Immature natural killer cell (primary cell): ENCODE measurements around the gene PRTFDC1. TPM values are rescaled to one million over a fixed set of nuclear protein-coding genes. Genes with fewer than 3 reads are reported as not detected.

ENCODE experiments used
- DNase-seq, 3 donors: peaks; one replicate each; pipeline ENCODE4 v3.0.0; 2022; ENCODE audit warnings: mixed read lengths in 1 of 3
- H3K27ac Mint-ChIP-seq, 6 donors: one replicate each; pipeline ENCODE4 v1.8.0; 2020; ENCODE audit warnings: mixed read lengths in 6 of 6, mild to moderate bottlenecking in 5 of 6, inconsistent platforms in 4 of 6, moderate library complexity in 3 of 6
- H3K27me3 Mint-ChIP-seq, 3 donors: one replicate each; pipeline ENCODE4 v1.8.0; 2020 to 2021; ENCODE audit warnings: low read depth in 3 of 3, mild to moderate bottlenecking in 3 of 3, mixed read lengths in 3 of 3, moderate library complexity in 3 of 3, inconsistent platforms in 1 of 3
- H3K36me3 Mint-ChIP-seq, 3 donors: one replicate each; pipeline ENCODE4 v1.8.0; 2020; ENCODE audit warnings: mixed read lengths in 3 of 3, inconsistent platforms in 2 of 3, mild to moderate bottlenecking in 2 of 3
- H3K4me1 Mint-ChIP-seq, 2 donors: one replicate each; pipeline ENCODE4 v1.8.0; 2020; ENCODE audit warnings: inconsistent platforms in 2 of 2, mild to moderate bottlenecking in 2 of 2, mixed read lengths in 2 of 2, moderate library complexity in 1 of 2
- H3K4me3 Mint-ChIP-seq, 5 donors: one replicate each; pipeline ENCODE4 v1.8.0; 2020; ENCODE audit warnings: mild to moderate bottlenecking in 5 of 5, mixed read lengths in 5 of 5, inconsistent platforms in 3 of 5, moderate library complexity in 3 of 5
- H3K9me3 Mint-ChIP-seq, 6 donors: one replicate each; pipeline ENCODE4 v1.8.0; 2020; ENCODE audit warnings: mild to moderate bottlenecking in 6 of 6, mixed read lengths in 6 of 6, inconsistent platforms in 4 of 6, moderate library complexity in 3 of 6
- polyA plus RNA-seq, 3 donors: library from polyadenylated mRNA; unstranded; fragments of 300-500 nt; fragmentation: Illumina TruSeq; gene quantifications; one replicate each; pipeline ENCODE4 v1.2.3, GENCODE V29; 2021

PRTFDC1 gene
- 1 to 10 TPM in 1 of 3 donors, under 1 TPM in 1, not detected in 1; 0.40 to 1.3 TPM for polyA plus RNA-seq

GRCh38 chr10:24952143-24952706 lies at the start of gene PRTFDC1:
Gene PRTFDC1, minus strand, starts transcription at chr10:24952606. Its CDS starts 31 bp downstream, at chr10:24952575.
- peak in 2 of 3 donors; percentile 32 to 34 for DNase-seq

DNA sequence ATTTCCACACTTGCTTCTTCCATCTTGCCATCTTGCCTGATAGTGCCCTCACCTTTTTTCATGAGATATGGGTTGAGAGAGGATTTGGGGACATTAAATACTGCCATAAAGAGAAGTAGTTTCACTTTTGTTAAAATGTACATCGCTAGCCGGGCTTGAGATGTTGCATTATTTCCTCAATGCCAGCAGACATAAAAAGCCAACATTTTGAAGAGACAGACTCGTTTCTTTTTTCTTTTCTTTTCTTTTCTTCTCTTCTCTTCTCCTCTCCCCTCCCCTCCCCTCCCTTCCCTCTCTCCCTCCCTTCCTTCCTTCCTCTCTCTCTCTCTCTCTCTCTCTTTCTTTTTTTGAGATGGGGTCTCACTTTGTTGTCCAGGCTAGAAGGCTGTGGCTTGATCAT lies 45.6 kb upstream of the PRTFDC1 start:
- no peak overlapping the region for H3K4me3 Mint-ChIP-seq
- H3K27me3 Mint-ChIP-seq = peaks cover 0 to 10% (median 4%) of the 10 kb centered on the region in 3 donors
- DNase-seq = no peak
- peaks cover 0 to 4% (median 0%) of the 10 kb centered on the region in 6 donors for H3K9me3 Mint-ChIP-seq
- H3K27ac Mint-ChIP-seq = no peak overlapping the region
- no peaks in the 10 kb centered on the region for H3K4me1 Mint-ChIP-seq
- H3K36me3 Mint-ChIP-seq = no peaks in the 10 kb centered on the region

More at GRCh38 chr10:24952143-24952706, at the start of gene PRTFDC1:
- H3K9me3 Mint-ChIP-seq = no peaks in the 10 kb centered on the region
- H3K4me3 Mint-ChIP-seq = peak within 1 kb of the TSS; percentile 80 to 87 (median 86)
- H3K4me1 Mint-ChIP-seq = peaks cover 11 to 16% of the 10 kb centered on the region in 2 donors
- peak within 1 kb of the TSS; percentile 9 to 81 (median 54) for H3K27ac Mint-ChIP-seq
- H3K36me3 Mint-ChIP-seq = peaks cover 0 to 3% (median 0%) of the 10 kb centered on the region in 3 donors
- peaks cover 0 to 5% (median 1%) of the 10 kb centered on the region in 3 donors for H3K27me3 Mint-ChIP-seq

DNA sequence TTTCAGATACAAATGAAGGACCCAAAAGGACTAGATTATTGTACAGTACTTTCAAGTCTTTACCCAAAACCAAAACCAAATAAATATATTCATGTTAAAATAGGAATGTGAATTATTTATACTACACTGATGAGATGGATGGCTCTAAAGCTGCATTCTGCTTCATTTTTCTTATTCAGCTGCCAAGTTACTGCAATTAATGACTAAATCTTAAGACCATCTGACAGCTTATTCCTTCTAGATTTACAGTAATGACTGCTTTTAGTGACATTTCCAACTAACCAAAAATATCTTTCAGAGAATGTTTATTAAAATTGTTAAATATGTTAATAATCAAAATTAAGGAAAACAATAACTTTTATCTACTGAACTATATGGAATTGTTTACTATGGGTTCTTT lies 42.7 kb upstream of the PRTFDC1 start:
- no peak overlapping the region for H3K4me3 Mint-ChIP-seq

DNA sequence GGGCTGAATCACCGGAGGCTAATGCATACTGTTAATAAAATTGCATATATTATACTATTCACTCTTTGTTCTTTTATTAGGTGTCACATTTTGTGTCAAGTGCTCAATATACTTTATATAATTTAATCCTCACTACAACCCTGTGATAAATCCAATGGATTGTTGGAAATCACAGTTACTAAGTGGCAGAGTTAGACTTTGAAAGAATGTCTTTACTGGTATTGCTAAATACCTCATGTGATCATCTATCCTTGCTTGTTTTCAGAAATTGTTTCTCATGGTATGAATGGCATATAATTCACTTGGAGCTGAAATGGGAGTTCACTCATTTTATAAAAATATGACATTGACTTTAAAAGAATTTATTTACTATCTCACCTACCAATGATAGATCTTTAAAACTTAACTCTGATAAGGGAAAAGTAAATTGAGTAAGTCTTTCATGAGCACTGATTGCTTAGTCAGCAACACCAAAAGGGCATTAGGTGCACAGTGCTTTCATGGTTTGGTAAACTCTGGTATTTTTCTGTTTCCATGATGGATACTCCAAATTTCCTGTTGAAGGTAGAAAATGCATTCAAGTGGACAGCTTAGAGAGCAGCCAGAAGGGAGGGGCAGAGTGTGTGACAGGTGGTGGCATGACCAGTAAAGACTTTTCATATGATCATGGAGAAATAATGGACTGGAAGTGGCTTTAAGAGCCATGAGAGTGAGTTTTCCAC lies 41.0 kb upstream of the PRTFDC1 start:
- no peak for DNase-seq
- no peak overlapping the region for H3K4me3 Mint-ChIP-seq

More for the DNA sequence above, 42.7 kb upstream of the PRTFDC1 start:
- Mint-ChIP-seq H3K4me1 (no peaks in the 10 kb centered on the region), H3K27me3 (peaks cover 0 to 7% (median 5%) of the 10 kb centered on the region in 3 donors), H3K36me3 (no peaks in the 10 kb centered on the region), H3K27ac (no peak overlapping the region), H3K9me3 (no peaks in the 10 kb centered on the region)
- no peak for DNase-seq

GRCh38 chr10:24992512-24993133 lies 40.2 kb upstream of the PRTFDC1 start:
- Mint-ChIP-seq H3K36me3 (no peaks in the 10 kb centered on the region), H3K4me3 (no peak overlapping the region), H3K9me3 (no peaks in the 10 kb centered on the region), H3K27me3 (peaks cover 0 to 9% (median 0%) of the 10 kb centered on the region in 3 donors), H3K4me1 (no peaks in the 10 kb centered on the region), H3K27ac (no peak overlapping the region)
- no peak for DNase-seq

More for the DNA sequence above, 41.0 kb upstream of the PRTFDC1 start:
- Mint-ChIP-seq H3K9me3 (no peaks in the 10 kb centered on the region), H3K27me3 (peaks cover 0 to 9% (median 0%) of the 10 kb centered on the region in 3 donors), H3K36me3 (no peaks in the 10 kb centered on the region), H3K27ac (no peak overlapping the region), H3K4me1 (no peaks in the 10 kb centered on the region)

GRCh38 chr10:24991298-24991697 lies 38.9 kb upstream of the PRTFDC1 start:
- H3K9me3 Mint-ChIP-seq = no peaks in the 10 kb centered on the region
- no peak overlapping the region for H3K27ac Mint-ChIP-seq
- H3K4me3 Mint-ChIP-seq = no peak overlapping the region
- peaks cover 0 to 7% (median 0%) of the 10 kb centered on the region in 3 donors for H3K27me3 Mint-ChIP-seq
- no peak for DNase-seq
- H3K36me3 Mint-ChIP-seq = no peaks in the 10 kb centered on the region
- no peaks in the 10 kb centered on the region for H3K4me1 Mint-ChIP-seq

GRCh38 chr10:24989867-24990266 lies 37.5 kb upstream of the PRTFDC1 start:
- Mint-ChIP-seq H3K4me1 (no peaks in the 10 kb centered on the region), H3K27ac (no peak overlapping the region), H3K4me3 (no peak overlapping the region), H3K9me3 (no peaks in the 10 kb centered on the region), H3K27me3 (peaks cover 0 to 7% (median 0%) of the 10 kb centered on the region in 3 donors), H3K36me3 (no peaks in the 10 kb centered on the region)
- DNase-seq = no peak

- no peaks in the 10 kb centered on the region for H3K36me3 Mint-ChIP-seq
- no peak overlapping the region for H3K4me3 Mint-ChIP-seq
- H3K9me3 Mint-ChIP-seq = no peaks in the 10 kb centered on the region
- no peaks in the 10 kb centered on the region for H3K4me1 Mint-ChIP-seq
- H3K27me3 Mint-ChIP-seq = peaks cover 0 to 6% (median 0%) of the 10 kb centered on the region in 3 donors
- DNase-seq = no peak
- peak overlapping the region in 1 of 6 donors; percentile 62 for H3K27ac Mint-ChIP-seq
Measured at GRCh38 chr10:24988831-24989640, 36.6 kb upstream of the PRTFDC1 start.

DNA sequence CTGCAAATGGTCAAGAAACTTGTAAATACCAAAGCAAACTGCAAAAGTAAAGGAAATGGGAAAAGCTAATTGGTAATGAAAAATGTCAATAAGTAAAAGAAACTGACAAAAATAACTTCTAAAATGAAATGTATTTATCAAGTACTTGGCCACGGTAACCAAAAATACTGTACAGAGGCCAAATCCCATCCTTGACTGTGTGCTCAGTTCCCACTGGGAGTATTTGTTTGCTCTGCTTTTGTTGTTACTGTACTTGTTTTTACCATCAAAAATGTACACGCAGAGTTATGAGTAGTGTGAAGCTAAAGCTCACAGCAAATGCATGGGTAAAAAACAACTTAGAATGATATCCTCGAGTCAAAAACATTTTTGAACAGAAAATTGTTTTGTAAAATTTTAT lies 32.5 kb upstream of the PRTFDC1 start:
- H3K9me3 Mint-ChIP-seq = no peaks in the 10 kb centered on the region
- H3K4me1 Mint-ChIP-seq = no peaks in the 10 kb centered on the region
- peaks cover 0 to 4% (median 3%) of the 10 kb centered on the region in 3 donors for H3K27me3 Mint-ChIP-seq
- H3K36me3 Mint-ChIP-seq = peaks cover 0 to 6% (median 4%) of the 10 kb centered on the region in 3 donors
- H3K4me3 Mint-ChIP-seq = no peak overlapping the region
- no peak overlapping the region for H3K27ac Mint-ChIP-seq
- no peak for DNase-seq

- H3K27me3 Mint-ChIP-seq = peaks cover 0 to 3% (median 2%) of the 10 kb centered on the region in 3 donors
- H3K9me3 Mint-ChIP-seq = no peaks in the 10 kb centered on the region
- H3K27ac Mint-ChIP-seq = no peak overlapping the region
- H3K4me3 Mint-ChIP-seq = no peak overlapping the region
- DNase-seq = no peak
- no peaks in the 10 kb centered on the region for H3K4me1 Mint-ChIP-seq
- H3K36me3 Mint-ChIP-seq = peaks cover 0 to 6% (median 5%) of the 10 kb centered on the region in 3 donors
Measured at GRCh38 chr10:24983946-24984345, 31.5 kb upstream of the PRTFDC1 start.

- Mint-ChIP-seq H3K27ac (no peak overlapping the region), H3K9me3 (no peaks in the 10 kb centered on the region), H3K36me3 (peaks cover 0 to 6% (median 5%) of the 10 kb centered on the region in 3 donors), H3K27me3 (peaks cover 0 to 5% (median 2%) of the 10 kb centered on the region in 3 donors), H3K4me1 (no peaks in the 10 kb centered on the region), H3K4me3 (no peak overlapping the region)
- DNase-seq = no peak
Measured at GRCh38 chr10:24983130-24983529, 30.7 kb upstream of the PRTFDC1 start.

DNA sequence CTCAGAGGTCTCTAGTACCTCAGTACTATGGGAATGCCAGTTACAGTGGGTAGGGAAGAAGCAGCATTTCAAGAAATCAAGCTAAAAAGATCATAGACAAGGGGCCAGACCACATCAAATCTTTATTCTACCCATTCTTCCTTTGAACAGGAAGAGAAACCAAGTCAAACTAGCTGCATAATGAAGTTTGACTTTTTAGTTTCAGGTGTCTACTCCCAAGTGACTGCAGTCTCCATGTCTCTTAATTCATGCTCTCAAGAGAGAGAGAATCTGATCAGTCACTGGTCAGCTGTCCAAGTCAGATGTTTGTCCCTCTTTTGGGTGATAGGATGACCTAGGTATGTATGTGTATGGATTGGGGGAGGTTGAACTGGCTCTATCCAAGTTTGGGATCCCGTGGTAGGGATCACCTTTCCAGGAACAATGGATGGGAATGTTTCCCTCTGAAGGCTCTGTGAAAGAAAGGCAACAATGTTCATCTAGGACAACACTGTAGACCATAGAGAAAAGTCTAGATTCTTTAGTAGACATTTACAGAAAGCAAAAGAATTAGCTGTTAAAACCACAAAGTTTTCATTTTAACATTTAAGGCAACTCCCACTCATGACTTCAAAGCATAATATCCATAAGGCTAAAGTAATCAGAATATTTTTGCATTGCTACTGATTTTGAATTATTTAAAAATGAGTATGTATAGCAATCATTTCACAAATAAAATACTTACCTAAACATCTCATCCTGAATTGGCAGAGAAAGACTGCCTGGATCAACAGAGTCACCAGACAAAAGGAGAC lies 30.1 kb upstream of the PRTFDC1 start:
- Mint-ChIP-seq H3K27ac (no peak overlapping the region), H3K36me3 (peaks cover 0 to 6% (median 5%) of the 10 kb centered on the region in 3 donors), H3K27me3 (peaks cover 0 to 5% (median 2%) of the 10 kb centered on the region in 3 donors), H3K4me3 (no peak overlapping the region), H3K9me3 (no peaks in the 10 kb centered on the region), H3K4me1 (no peaks in the 10 kb centered on the region)
- no peak for DNase-seq
